ENCODE data around the gene DRP2. TPM values are rescaled to one million over a fixed set of nuclear protein-coding genes. Genes with fewer than 3 reads are reported as not detected.

DRP2 gene
- total and polyA plus RNA-seq, 3 donors from 2014 or later = 0.82 to 1.7 (median 1.6) TPM

GRCh38 chrX:101220662-101221260 lies 1.2 kb downstream of the DRP2 start:
- H3K4me3 ChIP-seq = no peak overlapping the region
- no peaks in the 10 kb centered on the region for H3K4me1 ChIP-seq
- DNase-seq = no peak
- H3K27ac ChIP-seq = no peak overlapping the region
- no peaks in the 10 kb centered on the region for H3K9me3 ChIP-seq
- no peaks in the 10 kb centered on the region for H3K36me3 ChIP-seq (ENCODE audit: low read depth, missing control alignments)
- TF ChIP-seq POLR2A (IDR thresholded peaks at IDR 0.05) = no peak
- TF ChIP-seq CTCF (IDR thresholded peaks at IDR 0.05) = no peak
- intact Hi-C loops (cut with DNase I; ENCODE audit: low total_unique reads) = no loop called here
- WGBS, 2 donors = 64 to 67% methylated on average over 3 to 4 of the region's 4 CpGs
- H3K27me3 ChIP-seq = no peaks in the 10 kb centered on the region

GRCh38 chrX:101223226-101223625 lies 3.6 kb downstream of the DRP2 start:
- WGBS, 2 donors = 89% methylated on average over 1 of the region's 1 CpG
- intact Hi-C loops (cut with DNase I; ENCODE audit: low total_unique reads) = no loop called here

GRCh38 chrX:101229170-101229569 lies 9.6 kb downstream of the DRP2 start:
- no peak for DNase-seq
- no peaks in the 10 kb centered on the region for H3K36me3 ChIP-seq (ENCODE audit: low read depth, missing control alignments)
- intact Hi-C loops (cut with DNase I; ENCODE audit: low total_unique reads) = no loop called here
- no peaks in the 10 kb centered on the region for H3K27me3 ChIP-seq
- H3K27ac ChIP-seq = no peak overlapping the region
- no peak for TF ChIP-seq POLR2A (IDR thresholded peaks at IDR 0.05)
- no peak for TF ChIP-seq CTCF (IDR thresholded peaks at IDR 0.05)
- 90 to 100% methylated on average over 1 of the region's 1 CpG for whole genome bisulfite sequencing, 2 donors
- no peaks in the 10 kb centered on the region for H3K9me3 ChIP-seq
- H3K4me1 ChIP-seq = no peaks in the 10 kb centered on the region
- H3K4me3 ChIP-seq = no peak overlapping the region

More at GRCh38 chrX:101223226-101223625, 3.6 kb downstream of the DRP2 start:
- Histone ChIP-seq H3K9me3 (no peaks in the 10 kb centered on the region), H3K27ac (no peak overlapping the region), H3K36me3 (ENCODE audit: low read depth, missing control alignments) (no peaks in the 10 kb centered on the region), H3K4me1 (no peaks in the 10 kb centered on the region), H3K27me3 (no peaks in the 10 kb centered on the region), H3K4me3 (no peak overlapping the region)
- DNase-seq = no peak
- TF ChIP-seq POLR2A (IDR thresholded peaks at IDR 0.05) = no peak
- no peak for TF ChIP-seq CTCF (IDR thresholded peaks at IDR 0.05)

GRCh38 chrX:101230636-101231035 lies 11.1 kb downstream of the DRP2 start:
- intact Hi-C loops (cut with DNase I; ENCODE audit: low total_unique reads) = no loop called here
- Histone ChIP-seq H3K36me3 (ENCODE audit: low read depth, missing control alignments) (no peaks in the 10 kb centered on the region), H3K4me1 (no peaks in the 10 kb centered on the region), H3K9me3 (no peaks in the 10 kb centered on the region), H3K27ac (no peak overlapping the region), H3K27me3 (no peaks in the 10 kb centered on the region), H3K4me3 (no peak overlapping the region)
- no peak for DNase-seq
- 85 to 93% methylated on average over 2 of the region's 2 CpGs for WGBS, 2 donors
- TF ChIP-seq POLR2A (IDR thresholded peaks at IDR 0.05) (no peak), CTCF (IDR thresholded peaks at IDR 0.05) (no peak)

GRCh38 chrX:101231080-101231479 lies 11.5 kb downstream of the DRP2 start:
- TF ChIP-seq POLR2A (IDR thresholded peaks at IDR 0.05) = no peak
- no peak for TF ChIP-seq CTCF (IDR thresholded peaks at IDR 0.05)
- no peaks in the 10 kb centered on the region for H3K9me3 ChIP-seq
- H3K36me3 ChIP-seq (ENCODE audit: low read depth, missing control alignments) = no peaks in the 10 kb centered on the region
- no peaks in the 10 kb centered on the region for H3K27me3 ChIP-seq
- H3K27ac ChIP-seq = no peak overlapping the region
- no peaks in the 10 kb centered on the region for H3K4me1 ChIP-seq
- DNase-seq = no peak
- WGBS, 2 donors = 92 to 100% methylated on average over 1 of the region's 1 CpG
- intact Hi-C loops (cut with DNase I; ENCODE audit: low total_unique reads) = no loop called here
- no peak overlapping the region for H3K4me3 ChIP-seq
